GM12878 (cell line): ENCODE measurements around the gene HERC6. TPM values are rescaled to one million over a fixed set of nuclear protein-coding genes. Genes with fewer than 3 reads are reported as not detected.

Experiments used
- ATAC-seq: fragments of 200-7000 bp; cut with Tn5 transposase; 3 replicates; pipeline ENCODE4 v1.9.1; 2020; ENCODE audit warnings: mild to moderate bottlenecking, moderate library complexity
- BruUV-seq: library from RNA; stranded (reverse); fragments of 400-500 nt; replicated peaks from 2 replicates; lab custom pipeline; 2021; lab: Mats Ljungman, UMichigan
- CTCF ChIA-PET: fragments of 300-600 bp; sonication (Branson Sonifier 250); formaldehyde crosslinking; extraction: SDS; loops from one replicate; lab custom pipeline; 2021; ENCODE audit warnings: inconsistent platforms; lab: Yijun Ruan, JAX
- POLR2A ChIA-PET: fragments of 350-600 bp; formaldehyde crosslinking; extraction: SDS; loops from one replicate; lab custom pipeline; 2021; ENCODE audit warnings: inconsistent platforms; lab: Charles Lee
- RAD21 ChIA-PET: fragments of 300-600 bp; sonication (Branson Sonifier 250); formaldehyde crosslinking; loops from one replicate; lab custom pipeline; 2023; ENCODE audit warnings: antibody characterized with exemption; ENCODE audit not compliant: unreplicated experiment; lab: Charles Lee
- SMC1A ChIA-PET: fragments of 300-600 bp; sonication (Branson Sonifier 250); formaldehyde crosslinking; loops from one replicate; lab custom pipeline; 2023; ENCODE audit not compliant: unreplicated experiment, uncharacterized antibody; lab: Charles Lee
- DNase-seq: peaks from one replicate; pipeline ENCODE4 v3.0.0-alpha.2; 2011; ENCODE audit warnings: low read depth, low spot score
- FAIRE-seq: peaks from 3 replicates; lab custom pipeline; 2011; peaks lifted over from hg19 to GRCh38; lab: Jason Lieb, UNC
- H2AFZ ChIP-seq: 2 replicates; pipeline ENCODE4 v1.6.0; 2011; ENCODE audit warnings: low read depth, low read length, control low read depth; ENCODE audit not compliant: control insufficient read depth
- H3K27ac ChIP-seq: 2 replicates; pipeline ENCODE4 v1.5.1; 2011; ENCODE audit warnings: control low read depth; ENCODE audit not compliant: control insufficient read depth, insufficient read depth
- H3K27me3 ChIP-seq, 2 experiments: replicated peaks in 1 of 2; 2 replicates each; pipeline versions ENCODE4 v1.6.0 to v1.6.1; 2011; ENCODE audit warnings: low read length in 1 of 2; ENCODE audit not compliant: control insufficient read depth in 2 of 2, insufficient read depth in 2 of 2
- H3K36me3 ChIP-seq, 2 experiments: 2 replicates each; pipeline ENCODE4 v1.5.1; 2011; ENCODE audit warnings: low read length in 1 of 2; ENCODE audit not compliant: control insufficient read depth in 2 of 2, insufficient read depth in 2 of 2
- H3K4me1 ChIP-seq: 2 replicates; pipeline ENCODE4 v1.6.1; 2011; ENCODE audit warnings: mild to moderate bottlenecking, low read length, moderate library complexity, mixed read lengths; ENCODE audit not compliant: control insufficient read depth, insufficient read depth
- H3K4me2 ChIP-seq: 2 replicates; pipeline ENCODE4 v1.6.0; 2011; ENCODE audit warnings: control low read depth; ENCODE audit not compliant: control insufficient read depth, insufficient read depth
- H3K4me3 ChIP-seq: fragments of 200-600 bp; sonication (generic); 2 replicates; pipeline ENCODE4 v1.5.1; 2016
- H3K79me2 ChIP-seq: 2 replicates; pipeline ENCODE4 v1.6.0; 2011; ENCODE audit warnings: low read length; ENCODE audit not compliant: control insufficient read depth, insufficient read depth
- H3K9ac ChIP-seq: 2 replicates; pipeline ENCODE4 v1.8.0; 2011; ENCODE audit warnings: low read length, control low read depth, mixed read lengths; ENCODE audit not compliant: control insufficient read depth, insufficient read depth
- H3K9me3 ChIP-seq: replicated peaks from 3 replicates; pipeline ENCODE4 v1.5.1; 2011; ENCODE audit warnings: mild to moderate bottlenecking, low read length; ENCODE audit not compliant: control insufficient read depth, insufficient read depth
- H4K20me1 ChIP-seq: 2 replicates; pipeline ENCODE4 v1.6.0; 2011; ENCODE audit not compliant: control insufficient read depth, insufficient read depth
- ATF2 ChIP-seq: IDR thresholded peaks from 2 replicates; pipeline ENCODE4 v1.6.1; 2012; ENCODE audit warnings: low read length, inconsistent platforms
- BMI1 ChIP-seq: fragments of 450-650 bp; IDR thresholded peaks from 2 replicates; pipeline ENCODE4 v1.6.1; 2016; ENCODE audit warnings: mild to moderate bottlenecking, moderate library complexity, borderline replicate concordance
- CEBPB ChIP-seq, 2 experiments: fragments of 150-350 bp in 1 of 2; IDR thresholded peaks; 2 replicates each; pipeline ENCODE4 v1.6.1; 2012 to 2014; ENCODE audit warnings: low read depth in 2 of 2, low read length in 2 of 2, borderline replicate concordance in 1 of 2, inconsistent platforms in 1 of 2
- DPF2 ChIP-seq: fragments of 450-650 bp; IDR thresholded peaks from 2 replicates; pipeline ENCODE4 v1.6.1; 2017; ENCODE audit warnings: mild to moderate bottlenecking
- E2F4 ChIP-seq: IDR thresholded peaks from 2 replicates; pipeline ENCODE4 v1.6.1; 2012; ENCODE audit warnings: low read depth, low read length, improper control_type of control experiment
- GABPA ChIP-seq: IDR thresholded peaks from 2 replicates; pipeline ENCODE4 v1.6.1; 2014; ENCODE audit warnings: antibody characterized with exemption, low read depth, mild to moderate bottlenecking, inconsistent platforms
- NFYB ChIP-seq: IDR thresholded peaks from 2 replicates; pipeline ENCODE4 v1.6.1; 2011; ENCODE audit warnings: low read depth, mild to moderate bottlenecking, low read length, improper control_type of control experiment, moderate library complexity; ENCODE audit not compliant: insufficient read depth
- NR2C1 ChIP-seq: fragments of 450-650 bp; IDR thresholded peaks from 2 replicates; pipeline ENCODE4 v1.6.1; 2017; ENCODE audit warnings: antibody characterized with exemption, mild to moderate bottlenecking, moderate library complexity
- NR2F1 ChIP-seq: fragments of 450-650 bp; conservative IDR thresholded peaks from 2 replicates; pipeline ENCODE4 v1.6.1; 2017; ENCODE audit warnings: mild to moderate bottlenecking
- PAX8 ChIP-seq: fragments of 450-650 bp; IDR thresholded peaks from 2 replicates; pipeline ENCODE4 v1.6.1; 2017; ENCODE audit warnings: mild to moderate bottlenecking, moderate library complexity
- PML ChIP-seq: IDR thresholded peaks from 2 replicates; pipeline ENCODE4 v1.6.1; 2012; ENCODE audit warnings: low read length, inconsistent platforms
- RELB ChIP-seq: fragments of 450-650 bp; IDR thresholded peaks from 2 replicates; pipeline ENCODE4 v1.6.1; 2017; ENCODE audit warnings: low read depth, mild to moderate bottlenecking, moderate library complexity
- SIX5 ChIP-seq: IDR thresholded peaks from 2 replicates; pipeline ENCODE4 v1.6.1; 2011; ENCODE audit warnings: mild to moderate bottlenecking, low read depth, low read length, moderate library complexity; ENCODE audit not compliant: severe bottlenecking
- ZBTB4 ChIP-seq: fragments of 450-650 bp; formaldehyde crosslinking; IDR thresholded peaks from 2 replicates; pipeline ENCODE4 v1.4.0; 2022; ENCODE audit warnings: mild to moderate bottlenecking, moderate library complexity
- ZNF217 ChIP-seq: fragments of 450-650 bp; IDR thresholded peaks from 2 replicates; pipeline ENCODE4 v1.6.1; 2017; ENCODE audit warnings: antibody characterized with exemption, mild to moderate bottlenecking
- ZNF622 ChIP-seq: fragments of 450-650 bp; IDR thresholded peaks from 2 replicates; pipeline ENCODE4 v1.6.1; 2017; ENCODE audit warnings: mild to moderate bottlenecking, inconsistent platforms
- WGBS: methylation state at CpG from one replicate; pipeline ENCODE4 v1.1.6; 2016; ENCODE audit warnings: low lambda C conversion rate; ENCODE audit not compliant: insufficient replicate concordance, insufficient coverage; ENCODE audit errors: missing lambda C conversion rate; 5-methylcytosine and 5-hydroxymethylcytosine counted together
- in situ Hi-C: fragments of 300-500 bp; cut with MboI; formaldehyde crosslinking; loops from 9 replicates; pipeline ENCODE4 v1.14.3; 2018; ENCODE audit warnings: mixed read lengths
- intact Hi-C: fragments of 100-400 bp; cut with micrococcal nuclease; formaldehyde crosslinking; loops from one replicate; pipeline ENCODE4 v1.14.2; 2022; ENCODE audit not compliant: unreplicated experiment
- polyA plus RNA-seq, 11 experiments: library from polyadenylated mRNA; depleted of rRNA in 4 of 11; unstranded in 6 of 11; stranded (reverse) in 5 of 11; fragments of >200 nt; fragmentation: Nextera tagmentation in 4 of 11; fragmentation: Illumina TruSeq in 1 of 11; extraction: Ambion mirVana in 4 of 11; extraction: Trizol in 1 of 11; gene quantifications; 1 replicate in 1 of 11; 2 replicates in 10 of 11; pipeline versions ENCODE4 v1.2.1 to v1.2.3, GENCODE V29; 2011 to 2016; ENCODE audit warnings: inconsistent platforms in 2 of 11, missing spikeins in 2 of 11, low read depth in 1 of 11
- total RNA-seq, 4 experiments: library from RNA; depleted of rRNA in 3 of 4; stranded (reverse); fragments of >200 nt in 3 of 4; fragmentation: Illumina TruSeq in 1 of 4; extraction: Trizol in 1 of 4; gene quantifications; 2 replicates each; pipeline versions ENCODE4 v1.2.1 to v1.2.3, GENCODE V29; 2013 to 2021

HERC6 gene
- total and polyA plus RNA-seq, 10 of the 15 experiments (the other 5 are each of a cell fraction or from before 2014, with no cell fraction given): 1.7 to 26.4 (median 5.9) TPM

GRCh38 chr4:88333741-88334405, 44.8 kb upstream of the HERC6 start:
- WGBS: 100% methylated on average over 1 of the region's 1 CpG
- DNase-seq (no peak), FAIRE-seq (no peak), ATAC-seq (no peak)
- intact Hi-C loops: no loop called here
- H3K79me2 ChIP-seq: no peaks in the 10 kb centered on the region
- H3K9ac ChIP-seq: no peak overlapping the region
- H3K27ac ChIP-seq: no peak overlapping the region
- no peaks in the 10 kb centered on the region for H4K20me1 ChIP-seq
- SMC1A ChIA-PET: no interaction called here
- BruUV-seq: no TSS peak
- H3K4me2 ChIP-seq: no peak overlapping the region
- no peaks in the 10 kb centered on the region for H3K27me3 ChIP-seq
- no peak for TF ChIP-seq CEBPB (IDR thresholded peaks at IDR 0.05; ENCODE audit: borderline replicate concordance in 1 of 2, low read depth in 2 of 2, low read length in 2 of 2)
- TF ChIP-seq BMI1: no peak
- TF ChIP-seq ATF2: no peak
- TF ChIP-seq SIX5: no peak
- TF ChIP-seq ZNF622: no peak
- TF ChIP-seq GABPA: no peak
- TF ChIP-seq NR2C1: no peak
- TF ChIP-seq PAX8: no peak
- no peak for TF ChIP-seq PML
- TF ChIP-seq NR2F1: no peak
- TF ChIP-seq RELB: no peak
- no peak for TF ChIP-seq DPF2
- no peak for TF ChIP-seq ZNF217
- TF ChIP-seq E2F4: no peak
- TF ChIP-seq NFYB: no peak
- TF ChIP-seq ZBTB4: no peak
- RAD21 ChIA-PET: no interaction called here
- in situ Hi-C loops: no loop called here
- H3K36me3 ChIP-seq: no peaks in the 10 kb centered on the region
- no peaks in the 10 kb centered on the region for H3K4me1 ChIP-seq
- CTCF ChIA-PET: no interaction called here
- H2AFZ ChIP-seq: no peak overlapping the region
- POLR2A ChIA-PET: no interaction called here
- no peak overlapping the region for H3K4me3 ChIP-seq
- no peaks in the 10 kb centered on the region for H3K9me3 ChIP-seq
